SK-N-SH (cell line): ENCODE measurements around the gene TTC28.

Experiments used
- EP300 ChIP-seq, 2 experiments: IDR thresholded peaks; 2 replicates each; pipeline versions ENCODE4 v1.4.0 to v1.6.1; 2012; ENCODE audit warnings: borderline replicate concordance in 1 of 2, low read depth in 1 of 2, low read length in 1 of 2
- EZH2phosphoT487 ChIP-seq: fragments of 200-600 bp; sonication (generic); IDR thresholded peaks from 2 replicates; pipeline ENCODE4 v1.6.1; 2017; ENCODE audit warnings: low read depth, mixed run types, mild to moderate bottlenecking, antibody characterized with exemption, moderate library complexity, borderline replicate concordance
- GABPA ChIP-seq: IDR thresholded peaks from 2 replicates; pipeline ENCODE4 v1.4.0; 2012; ENCODE audit warnings: low read depth, mild to moderate bottlenecking
- JUND ChIP-seq: IDR thresholded peaks from 2 replicates; pipeline ENCODE4 v1.4.0; 2012
- POLR2AphosphoS5 ChIP-seq: IDR thresholded peaks from 2 replicates; pipeline ENCODE4 v1.6.1; 2012; ENCODE audit warnings: low read depth, low read length
- RAD21 ChIP-seq: IDR thresholded peaks from 2 replicates; pipeline ENCODE4 v1.6.1; 2012; ENCODE audit warnings: mild to moderate bottlenecking, low read length
- SIN3A ChIP-seq: IDR thresholded peaks from 2 replicates; pipeline ENCODE4 v1.6.1; 2012; ENCODE audit warnings: low read depth, mild to moderate bottlenecking, low read length, moderate library complexity, borderline replicate concordance
- SMC3 ChIP-seq: IDR thresholded peaks from 2 replicates; pipeline ENCODE4 v1.6.1; 2012; ENCODE audit warnings: low read depth, low read length, improper control_type of control experiment
- TAF1 ChIP-seq: IDR thresholded peaks from 2 replicates; pipeline ENCODE4 v1.6.1; 2012; ENCODE audit warnings: low read depth, mild to moderate bottlenecking, low read length, moderate library complexity, borderline replicate concordance
- USF2 ChIP-seq: fragments of 150-350 bp; IDR thresholded peaks from 2 replicates; pipeline ENCODE4 v1.6.1; 2017; ENCODE audit warnings: antibody characterized with exemption, low read length, low read depth, borderline replicate concordance
- ZBTB33 ChIP-seq: IDR thresholded peaks from 2 replicates; pipeline ENCODE4 v1.4.0; 2012; ENCODE audit warnings: low read depth, borderline replicate concordance
- TF ChIP-seq, protein P1 (sequence below): fragments of 200-600 bp; sonication (generic); IDR thresholded peaks from 2 replicates; pipeline ENCODE4 v1.6.1; 2017; ENCODE audit warnings: antibody characterized with exemption, mild to moderate bottlenecking, moderate library complexity

DNA sequence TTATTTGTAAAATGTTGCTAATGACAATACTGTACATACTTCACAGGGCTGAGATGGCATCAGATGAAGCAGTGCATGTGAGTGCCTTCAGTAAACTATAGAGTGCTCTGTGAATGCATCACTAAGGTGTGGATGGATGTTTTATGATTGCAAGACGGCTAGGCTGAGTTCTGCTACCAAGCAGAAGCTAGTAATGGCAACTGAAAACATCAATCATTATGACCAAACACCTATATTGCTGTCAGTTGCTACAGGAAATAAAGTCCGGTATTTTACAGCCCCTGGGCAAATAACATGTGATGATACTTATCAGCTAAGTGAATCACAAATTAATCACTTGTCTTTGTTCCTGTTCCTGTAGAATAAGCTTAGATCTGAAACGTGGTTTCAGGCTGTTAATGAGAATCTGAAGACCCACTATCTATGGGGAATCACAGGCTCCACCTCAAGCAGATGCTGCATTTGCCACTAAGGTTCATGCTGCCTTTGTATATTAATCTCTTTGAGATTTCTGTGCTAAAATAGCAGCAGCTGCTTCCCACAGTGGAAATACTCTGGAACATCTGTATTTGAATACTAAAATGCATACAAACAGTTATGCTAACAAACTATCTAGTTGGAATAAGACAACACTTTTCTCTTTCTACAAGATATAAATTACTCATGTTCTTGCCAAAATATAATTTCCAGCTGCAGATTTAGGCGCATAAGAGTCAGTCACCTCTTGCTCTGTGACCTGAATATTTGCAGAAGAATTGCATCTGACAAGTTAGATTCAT, 506.6 kb downstream of the TTC28 start:
- TF ChIP-seq TAF1 (no peak), SMC3 (no peak), SIN3A (no peak), USF2 (no peak), RAD21 (no peak), POLR2AphosphoS5 (no peak), ZBTB33 (no peak), GABPA (no peak), EP300 (IDR thresholded peaks at IDR 0.05; ENCODE audit: borderline replicate concordance in 1 of 2, low read depth in 1 of 2, low read length in 1 of 2) (peak in 1 of 2 experiments; percentile 85; a peak in 2 of 4 replicates), JUND (no peak), EZH2phosphoT487 (no peak)
- TF ChIP-seq, protein P1, sequence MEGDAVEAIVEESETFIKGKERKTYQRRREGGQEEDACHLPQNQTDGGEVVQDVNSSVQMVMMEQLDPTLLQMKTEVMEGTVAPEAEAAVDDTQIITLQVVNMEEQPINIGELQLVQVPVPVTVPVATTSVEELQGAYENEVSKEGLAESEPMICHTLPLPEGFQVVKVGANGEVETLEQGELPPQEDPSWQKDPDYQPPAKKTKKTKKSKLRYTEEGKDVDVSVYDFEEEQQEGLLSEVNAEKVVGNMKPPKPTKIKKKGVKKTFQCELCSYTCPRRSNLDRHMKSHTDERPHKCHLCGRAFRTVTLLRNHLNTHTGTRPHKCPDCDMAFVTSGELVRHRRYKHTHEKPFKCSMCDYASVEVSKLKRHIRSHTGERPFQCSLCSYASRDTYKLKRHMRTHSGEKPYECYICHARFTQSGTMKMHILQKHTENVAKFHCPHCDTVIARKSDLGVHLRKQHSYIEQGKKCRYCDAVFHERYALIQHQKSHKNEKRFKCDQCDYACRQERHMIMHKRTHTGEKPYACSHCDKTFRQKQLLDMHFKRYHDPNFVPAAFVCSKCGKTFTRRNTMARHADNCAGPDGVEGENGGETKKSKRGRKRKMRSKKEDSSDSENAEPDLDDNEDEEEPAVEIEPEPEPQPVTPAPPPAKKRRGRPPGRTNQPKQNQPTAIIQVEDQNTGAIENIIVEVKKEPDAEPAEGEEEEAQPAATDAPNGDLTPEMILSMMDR, result no peak
